ENCODE measurements around the gene DHX32. TPM values are rescaled to one million over a fixed set of nuclear protein-coding genes. Genes with fewer than 3 reads are reported as not detected.

The DHX32 gene
- total RNA-seq, 1 donor from 2014 or later, result 27.4 TPM

DNA sequence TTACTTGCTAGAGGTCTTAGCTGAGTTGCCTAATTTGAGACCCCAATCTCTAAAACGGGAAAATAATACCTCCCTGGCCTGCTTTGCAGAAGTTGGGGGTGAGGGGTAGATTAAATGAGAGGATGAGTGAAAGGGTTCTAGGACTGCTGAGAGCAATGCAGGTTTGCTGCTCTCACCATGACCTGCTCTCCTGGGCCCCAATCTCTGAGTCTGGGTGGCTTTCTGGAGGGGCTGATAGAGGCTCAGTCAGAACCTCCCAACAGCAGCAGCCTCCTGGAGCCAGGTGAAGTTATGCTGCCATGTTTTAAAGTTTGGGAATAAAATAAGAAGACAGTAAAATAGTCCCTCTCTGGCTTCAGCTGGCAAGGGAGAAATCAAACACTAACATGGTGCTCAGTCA is 65.3 kb downstream of the DHX32 start:
- no peak overlapping the region for H3K27ac ChIP-seq
- no peaks in the 10 kb centered on the region for H3K4me1 ChIP-seq
- peaks cover 10 to 31% of the 10 kb centered on the region in 2 donors for H3K36me3 ChIP-seq
- H3K27me3 ChIP-seq, result no peaks in the 10 kb centered on the region
- H3K4me3 ChIP-seq, result no peak overlapping the region
- H3K9me3 ChIP-seq, result no peaks in the 10 kb centered on the region
- DNase-seq (ENCODE audit: low spot score in 2 of 2), result no peak
- TF ChIP-seq, protein P1, sequence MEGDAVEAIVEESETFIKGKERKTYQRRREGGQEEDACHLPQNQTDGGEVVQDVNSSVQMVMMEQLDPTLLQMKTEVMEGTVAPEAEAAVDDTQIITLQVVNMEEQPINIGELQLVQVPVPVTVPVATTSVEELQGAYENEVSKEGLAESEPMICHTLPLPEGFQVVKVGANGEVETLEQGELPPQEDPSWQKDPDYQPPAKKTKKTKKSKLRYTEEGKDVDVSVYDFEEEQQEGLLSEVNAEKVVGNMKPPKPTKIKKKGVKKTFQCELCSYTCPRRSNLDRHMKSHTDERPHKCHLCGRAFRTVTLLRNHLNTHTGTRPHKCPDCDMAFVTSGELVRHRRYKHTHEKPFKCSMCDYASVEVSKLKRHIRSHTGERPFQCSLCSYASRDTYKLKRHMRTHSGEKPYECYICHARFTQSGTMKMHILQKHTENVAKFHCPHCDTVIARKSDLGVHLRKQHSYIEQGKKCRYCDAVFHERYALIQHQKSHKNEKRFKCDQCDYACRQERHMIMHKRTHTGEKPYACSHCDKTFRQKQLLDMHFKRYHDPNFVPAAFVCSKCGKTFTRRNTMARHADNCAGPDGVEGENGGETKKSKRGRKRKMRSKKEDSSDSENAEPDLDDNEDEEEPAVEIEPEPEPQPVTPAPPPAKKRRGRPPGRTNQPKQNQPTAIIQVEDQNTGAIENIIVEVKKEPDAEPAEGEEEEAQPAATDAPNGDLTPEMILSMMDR (IDR thresholded peaks at IDR 0.05), result no peak
- intact Hi-C loops (cut with DNase I), result no loop called here

DNA sequence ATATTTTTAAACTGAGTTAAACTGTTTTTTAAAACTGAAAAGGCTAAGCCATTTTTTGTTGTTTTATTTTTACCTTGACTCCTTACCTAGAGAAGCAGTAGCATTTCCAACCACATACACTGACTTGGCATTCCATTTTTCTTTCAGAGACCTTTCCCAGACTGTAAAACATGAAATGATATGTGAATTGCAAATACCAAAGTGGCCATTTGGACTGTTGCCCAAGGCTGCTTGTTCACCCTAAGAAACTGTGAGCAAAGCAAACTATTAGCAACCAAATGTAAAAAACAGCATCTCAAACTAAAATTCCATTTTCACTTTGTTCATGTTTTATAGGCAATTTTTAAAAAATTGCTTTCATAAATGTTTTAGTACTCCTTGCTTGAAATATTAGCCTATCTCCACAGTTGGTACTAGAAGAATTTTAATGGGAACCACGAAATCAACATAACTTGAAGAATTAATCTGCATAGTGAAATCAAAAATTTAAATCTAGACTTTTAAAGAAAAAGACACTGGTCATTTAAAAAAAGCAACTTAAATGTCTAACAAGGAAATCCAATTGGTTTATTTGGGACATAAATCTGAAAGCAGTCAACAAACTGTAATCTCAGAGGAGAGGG is 68.9 kb downstream of the DHX32 start:
- Histone ChIP-seq H3K36me3 (peaks cover 26 to 53% of the 10 kb centered on the region in 2 donors), H3K4me3 (no peak overlapping the region), H3K9me3 (no peaks in the 10 kb centered on the region), H3K27me3 (no peaks in the 10 kb centered on the region), H3K27ac (no peak overlapping the region), H3K4me1 (no peaks in the 10 kb centered on the region)
- no peak for DNase-seq (ENCODE audit: low spot score in 2 of 2)
- intact Hi-C loops (cut with DNase I), result no loop called here
- TF ChIP-seq, protein P1 (IDR thresholded peaks at IDR 0.05), result no peak

DNA sequence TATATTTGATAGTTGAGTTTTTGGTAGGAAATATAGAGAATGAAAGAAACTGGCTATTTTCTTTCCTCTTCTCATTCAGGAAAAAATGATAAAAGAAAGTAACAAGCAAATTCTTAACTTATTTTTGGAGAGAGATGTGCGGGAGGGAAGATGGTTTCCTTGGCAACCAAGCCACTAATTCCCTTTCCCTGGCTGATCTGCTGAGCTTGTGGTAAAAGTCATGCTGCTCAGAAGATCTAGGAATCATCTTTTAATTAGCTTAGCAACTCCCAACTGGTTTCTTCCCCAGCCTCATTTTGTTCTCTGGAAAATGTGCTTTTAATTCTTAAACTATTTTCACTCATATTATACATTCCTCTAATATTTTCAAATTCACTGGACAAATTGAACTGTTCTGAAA is 69.8 kb downstream of the DHX32 start:
- DNase-seq (ENCODE audit: low spot score in 2 of 2), result no peak
- no peak overlapping the region for H3K4me3 ChIP-seq
- no peaks in the 10 kb centered on the region for H3K9me3 ChIP-seq
- H3K36me3 ChIP-seq, result peaks cover 35 to 63% of the 10 kb centered on the region in 2 donors
- no peaks in the 10 kb centered on the region for H3K4me1 ChIP-seq
- H3K27me3 ChIP-seq, result no peaks in the 10 kb centered on the region
- intact Hi-C loops (cut with DNase I), result no loop called here
- H3K27ac ChIP-seq, result no peak overlapping the region
- TF ChIP-seq, protein P1 (IDR thresholded peaks at IDR 0.05), result no peak

DNA sequence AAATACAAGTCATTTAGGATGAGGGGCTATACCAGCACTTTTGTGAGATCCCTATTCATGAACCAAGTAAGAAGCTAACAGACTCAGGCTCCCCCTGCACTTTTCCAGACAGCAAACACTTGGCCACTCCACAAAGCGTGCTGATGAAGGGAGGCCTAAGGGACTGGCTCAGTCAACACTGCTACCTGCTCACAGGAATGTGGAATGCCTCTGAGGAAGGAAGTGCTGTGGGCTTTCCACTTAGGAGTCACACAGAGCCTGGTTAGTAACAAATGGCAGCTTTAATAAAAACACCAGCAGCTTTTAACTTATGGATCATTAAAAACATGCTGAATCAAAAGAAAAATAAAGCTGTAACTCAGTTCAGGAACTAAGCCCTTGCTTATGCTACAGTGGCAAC is 73.0 kb downstream of the DHX32 start:
- H3K36me3 ChIP-seq, result peaks cover 45 to 61% of the 10 kb centered on the region in 2 donors
- H3K27ac ChIP-seq, result no peak overlapping the region
- no peaks in the 10 kb centered on the region for H3K4me1 ChIP-seq
- no peaks in the 10 kb centered on the region for H3K27me3 ChIP-seq
- intact Hi-C loops (cut with DNase I), result no loop called here
- TF ChIP-seq, protein P1 (IDR thresholded peaks at IDR 0.05), result no peak
- no peak for DNase-seq (ENCODE audit: low spot score in 2 of 2)
- no peaks in the 10 kb centered on the region for H3K9me3 ChIP-seq
- no peak overlapping the region for H3K4me3 ChIP-seq

DNA sequence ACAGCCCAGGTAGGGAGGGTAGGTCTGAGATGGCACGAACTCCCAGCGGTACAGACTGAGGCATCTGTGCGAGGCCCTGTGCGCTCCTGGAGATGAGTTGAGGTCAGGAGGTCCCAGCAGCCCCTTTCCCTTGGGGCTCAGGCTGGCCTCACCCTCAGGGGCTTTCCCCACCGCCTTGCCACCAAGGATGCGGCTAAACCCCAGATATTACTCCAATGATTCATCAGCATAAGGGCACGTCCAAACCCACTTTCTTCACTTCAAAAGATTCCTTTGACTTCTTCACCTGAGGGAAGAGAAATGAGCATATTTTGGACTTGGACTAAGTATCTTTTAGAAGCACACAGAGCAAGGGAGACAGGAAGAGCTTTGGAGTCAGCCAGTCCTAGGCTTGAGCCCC is 78.4 kb downstream of the DHX32 start:
- Histone ChIP-seq H3K9me3 (no peaks in the 10 kb centered on the region), H3K4me3 (no peak overlapping the region), H3K4me1 (no peaks in the 10 kb centered on the region), H3K36me3 (peaks cover 40 to 59% of the 10 kb centered on the region in 2 donors), H3K27ac (no peak overlapping the region), H3K27me3 (no peaks in the 10 kb centered on the region)
- TF ChIP-seq, protein P1 (IDR thresholded peaks at IDR 0.05), result no peak
- no peak for DNase-seq (ENCODE audit: low spot score in 2 of 2)
- intact Hi-C loops (cut with DNase I), result no loop called here

DNA sequence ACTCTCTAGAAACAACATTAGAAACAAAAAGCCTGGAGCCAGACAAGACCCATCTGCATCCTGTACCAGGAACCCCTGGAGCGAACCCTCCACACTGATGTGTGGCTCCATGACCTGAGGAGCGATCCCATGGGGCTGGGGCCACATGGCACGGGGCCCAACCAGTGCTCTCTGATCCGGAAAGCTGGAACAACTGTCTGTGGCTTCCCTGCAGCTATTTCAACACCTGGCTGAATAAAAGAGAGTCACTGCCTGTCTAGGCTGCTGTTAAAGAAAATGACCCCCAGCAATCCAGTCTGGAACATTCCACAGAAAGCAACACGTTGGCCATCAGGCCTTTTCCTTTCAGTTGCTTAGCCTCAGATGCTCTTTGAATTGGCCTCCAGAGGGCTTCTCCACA is 79.0 kb downstream of the DHX32 start:
- intact Hi-C loops (cut with DNase I), result no loop called here
- no peak overlapping the region for H3K4me3 ChIP-seq
- H3K27me3 ChIP-seq, result no peaks in the 10 kb centered on the region
- no peak for DNase-seq (ENCODE audit: low spot score in 2 of 2)
- H3K36me3 ChIP-seq, result peaks cover 35 to 58% of the 10 kb centered on the region in 2 donors
- H3K9me3 ChIP-seq, result no peaks in the 10 kb centered on the region
- H3K27ac ChIP-seq, result no peak overlapping the region
- H3K4me1 ChIP-seq, result no peaks in the 10 kb centered on the region
- TF ChIP-seq, protein P1 (IDR thresholded peaks at IDR 0.05), result no peak

Measured in ascending aorta (tissue), 2 donors.